Activated CD4-positive, CD25-positive, alpha-beta regulatory T cell treated with anti-CD3 and anti-CD28 coated beads, Interleukin-2, amount 50 U/mL, for 72 hours (primary cell): ENCODE measurements around the gene ISCA2.
A peak's percentile ranks its signal among the peaks of the same experiment; 100 is the strongest.
"Not testable (repeated sequence)": the region's sequence is repeated elsewhere in the genome, so short reads cannot be mapped to it uniquely, and the experiment has no call there.

ENCODE experiments used
- DNase-seq: peaks from one replicate; pipeline ENCODE4 v3.0.0; 2021

Gene ISCA2

DNA sequence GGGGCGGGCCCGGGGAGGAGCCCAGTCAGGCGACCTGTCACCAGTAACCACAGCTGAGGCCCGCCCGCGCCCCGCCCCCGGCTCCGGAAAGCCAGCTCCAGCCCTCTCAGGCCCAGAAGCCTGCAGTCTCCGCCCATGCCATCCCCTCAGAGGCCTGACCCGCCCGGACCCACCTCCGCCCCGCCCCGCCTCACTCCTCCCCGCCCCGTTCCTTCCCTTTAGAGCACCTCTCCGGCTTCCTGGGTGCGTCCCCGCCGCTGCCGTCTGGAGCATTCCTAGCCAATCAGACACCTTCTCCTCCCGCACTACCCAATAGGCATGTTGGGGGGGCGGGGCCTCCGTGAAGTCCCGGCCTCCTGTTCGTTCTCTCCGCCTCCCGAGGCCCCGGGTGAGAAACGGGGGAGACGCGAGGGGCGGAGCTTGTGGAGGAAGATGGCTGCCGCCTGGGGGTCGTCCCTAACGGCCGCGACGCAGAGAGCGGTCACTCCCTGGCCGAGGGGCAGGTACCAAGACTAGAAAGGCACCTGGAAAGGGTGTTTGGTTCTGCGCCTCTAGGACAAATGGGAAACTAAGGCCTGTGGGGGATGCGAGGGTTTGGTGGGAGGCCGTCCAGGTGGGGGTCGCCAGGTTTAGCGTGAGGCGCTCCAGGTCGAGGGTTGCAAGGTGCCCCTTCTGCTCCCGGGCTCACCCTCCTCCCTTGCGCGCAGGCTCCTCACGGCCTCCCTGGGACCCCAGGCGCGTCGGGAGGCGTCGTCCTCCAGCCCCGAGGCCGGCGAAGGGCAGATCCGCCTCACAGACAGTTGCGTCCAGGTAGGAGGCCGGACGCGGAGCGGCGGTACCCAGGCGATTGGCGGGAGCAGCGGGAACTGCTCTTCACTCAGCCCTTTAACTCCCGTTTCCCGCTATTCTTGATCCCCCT is at the start of gene ISCA2:
Gene ISCA2, plus strand, starts transcription at position 423 of the 919 bp plus-strand sequence. Its CDS starts 10 bp downstream, at position 433.
- peak; percentile 100 for DNase-seq

DNA sequence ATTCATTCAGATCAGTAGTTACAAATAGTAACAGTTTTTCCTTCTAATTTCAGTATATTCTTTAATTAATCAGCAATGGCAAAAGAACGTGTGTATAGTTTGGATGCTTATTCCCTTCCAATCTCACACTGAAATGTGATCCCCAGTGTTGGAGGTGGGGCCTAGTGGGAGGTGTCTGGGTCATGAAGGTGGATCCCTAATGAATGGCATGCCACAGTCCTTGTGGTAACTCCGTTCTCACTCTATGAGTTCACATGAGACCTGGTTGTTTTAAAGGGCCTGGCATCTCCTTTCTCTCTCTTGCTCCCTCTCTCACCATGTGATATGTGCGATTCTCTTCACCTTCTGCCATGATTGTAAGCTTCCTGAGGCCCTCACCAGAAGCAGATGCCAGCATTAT is 48.7 kb upstream of the ISCA2 start:
- DNase-seq = no peak

- DNase-seq = not testable (repeated sequence)
These were observed 39.2 kb upstream of the ISCA2 start for GRCh38 chr14:74454397-74454796.

GRCh38 chr14:74456684-74457564 is 36.6 kb upstream of the ISCA2 start:
- DNase-seq = no peak

- DNase-seq = no peak
These were observed 36.0 kb upstream of the ISCA2 start for GRCh38 chr14:74457565-74457895.

GRCh38 chr14:74459289-74459946 is 34.1 kb upstream of the ISCA2 start:
- peak; percentile 35 for DNase-seq

- DNase-seq = no peak
These were observed 33.6 kb upstream of the ISCA2 start for GRCh38 chr14:74459976-74460375.

DNA sequence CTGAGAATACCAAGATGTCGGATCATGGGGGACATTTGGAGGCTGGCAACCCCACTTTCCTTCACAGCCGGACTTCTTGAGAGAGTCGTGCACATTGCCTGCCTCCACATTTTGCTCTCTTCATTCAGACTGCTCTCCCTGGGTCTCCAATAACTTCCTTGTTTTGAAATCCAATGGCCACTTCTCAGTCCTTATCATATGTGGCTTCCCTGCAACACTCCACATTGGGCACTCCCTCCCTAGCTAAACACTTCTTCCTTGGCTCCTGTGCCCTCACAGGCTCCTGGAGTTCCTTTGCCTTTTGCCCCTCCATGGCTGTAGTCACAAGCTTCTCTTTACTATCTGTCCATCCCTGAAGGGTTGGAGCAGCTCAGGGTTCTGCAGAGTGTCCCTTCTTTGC is 30.6 kb upstream of the ISCA2 start:
- DNase-seq = no peak

GRCh38 chr14:74463697-74464096 is 29.9 kb upstream of the ISCA2 start:
- no peak for DNase-seq

GRCh38 chr14:74464785-74465184 is 28.8 kb upstream of the ISCA2 start:
- no peak for DNase-seq

DNA sequence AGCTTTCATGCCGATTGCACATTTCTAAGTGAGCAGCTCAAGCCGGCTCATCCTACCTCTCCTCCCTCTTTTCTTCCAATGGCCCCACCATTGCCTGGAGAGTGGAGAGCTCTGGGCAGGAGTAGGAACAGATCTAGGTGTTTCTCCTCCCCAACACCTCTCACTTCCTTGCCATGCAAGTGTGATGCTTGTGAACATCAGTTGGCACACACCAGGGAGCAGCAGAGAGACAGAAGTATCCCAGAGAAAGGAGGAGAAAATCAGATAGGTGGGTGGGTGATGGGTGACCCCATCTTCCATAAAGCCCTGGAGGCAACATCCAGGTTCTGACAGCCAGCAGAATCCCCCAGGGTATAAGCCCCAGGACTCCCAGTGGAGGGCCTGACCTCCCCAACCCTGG is 28.2 kb upstream of the ISCA2 start:
- DNase-seq = no peak

DNA sequence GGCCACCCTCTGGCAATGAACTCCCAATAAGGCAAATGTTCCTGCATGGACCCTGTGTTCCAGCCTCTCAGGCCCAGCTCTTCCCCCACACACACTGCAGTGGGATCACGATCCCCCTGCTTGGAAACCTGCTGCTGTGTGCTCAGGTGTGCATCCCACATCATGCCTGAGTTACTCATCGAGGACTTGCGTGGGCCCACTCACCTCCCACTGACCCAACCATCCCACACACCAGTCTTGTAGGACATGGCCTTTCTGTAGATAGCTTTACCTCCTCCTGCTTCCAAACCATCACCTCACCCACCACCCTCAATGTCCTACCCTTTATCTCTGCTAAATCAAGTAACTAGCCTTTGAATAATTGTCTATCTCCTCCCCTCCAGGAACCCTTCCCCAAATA is 25.1 kb upstream of the ISCA2 start:
- DNase-seq = no peak

- no peak for DNase-seq
These were observed 23.7 kb upstream of the ISCA2 start for GRCh38 chr14:74469548-74470518.

DNA sequence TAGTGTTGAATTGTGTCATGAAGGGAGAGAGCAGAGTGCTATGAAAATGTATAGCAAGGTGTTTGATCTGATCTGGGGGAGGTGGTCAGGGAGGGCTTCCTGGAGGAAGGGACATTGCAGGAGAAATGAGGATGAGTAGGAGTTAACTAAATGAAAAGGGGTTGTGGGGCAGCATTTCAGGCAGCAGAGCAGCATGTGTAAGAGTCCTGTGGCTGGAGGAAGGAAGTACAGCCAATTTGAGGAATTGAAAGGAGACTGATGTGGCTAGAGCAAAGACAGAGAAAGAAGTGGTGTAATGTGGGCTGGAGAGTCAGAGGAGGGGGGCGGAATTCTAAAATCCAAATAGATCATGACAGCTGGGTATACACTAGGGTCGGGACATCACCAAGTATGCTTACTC is 21.0 kb upstream of the ISCA2 start:
- no peak for DNase-seq

- DNase-seq = no peak
These were observed 19.2 kb upstream of the ISCA2 start for GRCh38 chr14:74474376-74474775.

- DNase-seq = no peak
These were observed 17.9 kb upstream of the ISCA2 start for GRCh38 chr14:74475678-74476077.

GRCh38 chr14:74476107-74476506 is 17.5 kb upstream of the ISCA2 start:
- DNase-seq = no peak

DNA sequence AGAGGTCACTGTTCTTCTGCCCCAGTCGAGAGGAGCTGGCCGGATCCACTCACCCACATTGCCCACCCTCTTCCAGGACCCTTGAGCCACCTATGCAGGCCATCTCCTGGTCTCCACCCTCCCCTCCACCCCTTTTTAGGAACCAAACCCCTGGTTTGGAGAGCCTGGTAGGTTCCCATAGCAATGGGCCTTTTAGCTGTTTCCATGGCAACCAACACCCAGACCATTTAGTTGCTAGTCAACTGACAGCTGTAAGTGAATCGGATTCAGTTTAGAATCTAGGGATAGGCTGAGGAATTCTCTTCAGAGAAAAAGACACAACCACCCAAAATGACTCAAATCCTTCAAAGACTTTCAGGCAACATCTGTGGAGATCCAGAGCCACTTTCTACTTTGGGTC is 17.0 kb upstream of the ISCA2 start:
- no peak for DNase-seq

- no peak for DNase-seq
These were observed 14.4 kb upstream of the ISCA2 start for GRCh38 chr14:74478996-74479635.

GRCh38 chr14:74480046-74480445 is 13.5 kb upstream of the ISCA2 start:
- DNase-seq = no peak

- no peak for DNase-seq
These were observed 11.0 kb upstream of the ISCA2 start for GRCh38 chr14:74482571-74482970.

- DNase-seq = no peak
These were observed 10.2 kb upstream of the ISCA2 start for GRCh38 chr14:74483321-74483720.
